Activated T-helper 1 cell treated with anti-CD3 and anti-CD28 coated beads, Interleukin-12 subunit alpha, Interleukin-12 subunit beta, Interleukin-2, Interleukin-4 antibody, amounts not matched to agents 30 ng/mL and 10 ng/mL and 1 ng/mL, durations not matched to agents 14 hours and 24 hours and 36 hours (primary cell): ENCODE data around the gene PMEL. TPM values are rescaled to one million over a fixed set of nuclear protein-coding genes. Genes with fewer than 3 reads are reported as not detected.

Experiments used
- DNase-seq: peaks from one replicate; pipeline ENCODE4 v3.0.0; 2021; ENCODE audit warnings: low spot score
- H3K27ac Mint-ChIP-seq: one replicate; pipeline ENCODE4 v1.8.0; 2021; ENCODE audit warnings: mild to moderate bottlenecking, mixed read lengths
- H3K27me3 Mint-ChIP-seq: one replicate; pipeline ENCODE4 v1.8.0; 2022; ENCODE audit warnings: mild to moderate bottlenecking, moderate library complexity, mixed read lengths; ENCODE audit not compliant: insufficient read depth
- H3K36me3 Mint-ChIP-seq: one replicate; pipeline ENCODE4 v1.8.0; 2021; ENCODE audit warnings: low read depth, mixed read lengths
- H3K4me1 Mint-ChIP-seq: one replicate; pipeline ENCODE4 v1.8.0; 2021; ENCODE audit warnings: low read depth, mixed read lengths
- H3K4me3 Mint-ChIP-seq: one replicate; pipeline ENCODE4 v1.8.0; 2021; ENCODE audit warnings: mild to moderate bottlenecking, moderate library complexity, mixed read lengths
- H3K9me3 Mint-ChIP-seq: one replicate; pipeline ENCODE4 v1.8.0; 2021; ENCODE audit warnings: mixed read lengths
- intact Hi-C: fragments of 100-400 bp; cut with micrococcal nuclease; formaldehyde crosslinking; loops from one replicate; pipeline ENCODE4 v1.15.1; 2024
- total RNA-seq: library from RNA; stranded (reverse); gene quantifications from 2 replicates; pipeline ENCODE4 v1.2.3, GENCODE V29; 2022

PMEL gene
- total RNA-seq, 1 donor from 2014 or later: not detected

DNA sequence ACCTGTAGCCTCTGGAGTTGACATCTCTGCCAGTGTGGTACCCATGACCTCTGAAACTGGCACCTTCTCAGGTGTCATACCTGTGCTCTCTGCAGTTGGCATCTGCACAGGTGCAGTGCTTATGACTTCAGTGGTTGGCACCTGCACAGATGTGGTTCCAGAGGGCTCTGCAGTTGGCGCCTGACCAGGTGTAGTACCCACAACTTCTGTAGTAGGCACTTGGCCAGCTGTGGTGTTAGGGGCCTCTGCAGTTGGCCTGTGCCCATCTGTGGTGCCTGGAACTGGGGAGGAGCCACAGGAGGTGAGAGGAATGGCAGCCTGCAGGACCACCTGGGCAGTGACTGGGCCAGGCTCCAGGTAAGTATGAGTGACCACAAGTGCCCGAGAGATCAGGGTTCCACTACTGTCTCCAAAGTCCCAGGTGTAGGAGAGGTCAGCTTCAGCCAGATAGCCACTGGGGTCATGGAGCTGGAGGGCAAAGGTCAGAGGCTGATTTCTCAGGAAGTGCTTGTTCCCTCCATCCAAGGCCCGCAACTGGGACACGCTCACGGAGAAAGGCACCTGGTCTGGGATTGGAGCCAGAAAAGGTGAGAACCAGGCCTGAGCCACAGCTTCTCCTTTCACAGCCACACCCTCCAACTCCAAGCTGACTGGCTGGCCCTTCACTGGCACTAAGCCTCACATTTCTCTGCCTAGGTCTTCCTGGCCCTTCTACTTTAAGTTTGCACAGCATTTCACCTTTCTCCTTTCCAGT is 8.6 kb downstream of the PMEL start:
- no peak overlapping the region for H3K27ac Mint-ChIP-seq
- H3K4me1 Mint-ChIP-seq: no peaks in the 10 kb centered on the region
- H3K27me3 Mint-ChIP-seq: no peaks in the 10 kb centered on the region
- intact Hi-C loops: no loop called here
- H3K9me3 Mint-ChIP-seq: no peaks in the 10 kb centered on the region
- H3K36me3 Mint-ChIP-seq: peaks cover 33% of the 10 kb centered on the region
- DNase-seq: no peak
- no peak overlapping the region for H3K4me3 Mint-ChIP-seq

DNA sequence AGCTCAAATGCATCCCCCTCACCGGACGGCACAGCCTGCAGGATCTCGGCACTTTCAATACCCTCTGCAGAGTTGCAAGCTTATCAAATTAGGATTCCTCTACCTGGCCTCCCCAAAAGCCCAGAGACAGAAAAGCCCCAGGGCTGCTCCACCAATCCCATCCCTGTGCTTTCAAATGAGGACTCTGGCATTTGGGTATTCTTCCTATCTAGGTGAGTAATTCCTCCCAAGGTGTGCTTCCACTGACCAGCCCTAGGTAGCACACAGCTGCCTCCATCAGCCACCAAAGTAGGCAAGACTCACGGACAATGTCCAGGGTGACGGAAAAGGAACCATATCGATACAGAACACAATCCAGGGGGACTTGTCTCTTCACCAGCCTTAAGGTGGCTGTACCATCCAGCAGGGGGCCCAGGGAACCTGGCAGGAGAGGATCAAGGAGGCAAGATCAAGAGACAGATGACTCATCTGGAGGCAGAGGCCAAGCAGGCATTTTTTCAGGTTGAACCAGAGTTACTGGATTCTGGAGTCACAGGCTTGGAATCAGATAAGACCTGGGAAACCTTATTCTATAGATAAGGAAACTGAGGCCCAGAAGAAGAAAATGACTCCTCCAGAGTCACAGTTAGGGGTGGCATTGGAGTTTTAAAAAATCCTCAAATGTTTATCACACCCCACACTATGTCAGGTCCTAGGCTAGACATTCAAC is 9.9 kb downstream of the PMEL start:
- Mint-ChIP-seq H3K4me1 (no peaks in the 10 kb centered on the region), H3K27ac (peak overlapping the region; percentile 19), H3K4me3 (no peak overlapping the region), H3K9me3 (no peaks in the 10 kb centered on the region), H3K36me3 (peaks cover 47% of the 10 kb centered on the region), H3K27me3 (no peaks in the 10 kb centered on the region)
- intact Hi-C loops: no loop called here
- no peak for DNase-seq

DNA sequence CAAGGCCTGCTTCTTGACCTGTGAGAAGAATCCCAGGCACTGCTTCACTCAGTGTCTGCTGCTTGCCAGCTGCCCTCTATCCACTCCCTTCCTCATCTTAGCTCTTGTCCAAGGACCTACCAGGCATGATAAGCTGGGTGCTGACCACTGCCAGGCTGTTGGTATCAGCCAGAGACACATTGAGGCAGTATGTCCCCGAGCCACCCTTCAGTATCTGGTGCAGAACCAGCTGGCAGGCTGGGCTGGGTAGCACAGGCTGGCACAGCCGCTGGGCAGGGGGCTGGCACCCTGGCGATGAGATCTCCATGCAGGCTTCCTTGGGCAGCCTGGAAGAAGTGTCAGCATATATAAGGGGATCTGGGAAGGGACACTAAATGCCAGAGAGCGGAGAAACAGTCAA is 10.5 kb downstream of the PMEL start:
- H3K27me3 Mint-ChIP-seq: no peaks in the 10 kb centered on the region
- peaks cover 47% of the 10 kb centered on the region for H3K36me3 Mint-ChIP-seq
- DNase-seq: no peak
- H3K27ac Mint-ChIP-seq: no peak overlapping the region
- H3K9me3 Mint-ChIP-seq: no peaks in the 10 kb centered on the region
- no peaks in the 10 kb centered on the region for H3K4me1 Mint-ChIP-seq
- intact Hi-C loops: no loop called here
- H3K4me3 Mint-ChIP-seq: no peak overlapping the region

DNA sequence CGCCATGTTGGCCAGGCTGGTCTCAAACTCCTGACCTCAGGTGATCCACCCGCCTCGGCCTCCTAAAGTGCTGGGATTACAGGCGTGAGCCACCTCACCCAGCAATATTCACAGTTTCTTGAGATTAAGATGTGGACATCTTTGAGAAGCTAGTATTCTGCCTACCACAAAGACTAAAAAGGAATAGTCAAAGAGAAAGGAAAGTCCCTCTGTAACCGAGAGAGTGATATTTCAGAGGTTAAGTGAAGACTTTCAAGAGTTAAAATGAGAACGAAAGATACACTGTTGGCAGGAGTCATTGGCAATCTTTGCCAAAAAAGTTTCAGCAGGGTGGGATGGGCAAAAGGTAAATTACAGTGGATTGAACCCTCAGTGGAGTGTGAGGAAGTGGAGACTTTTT is 19.3 kb downstream of the PMEL start:
- peaks cover 6% of the 10 kb centered on the region for H3K4me1 Mint-ChIP-seq
- no peak for DNase-seq
- H3K36me3 Mint-ChIP-seq: peaks cover 59% of the 10 kb centered on the region
- H3K27ac Mint-ChIP-seq: peak overlapping the region; percentile 75
- H3K4me3 Mint-ChIP-seq: no peak overlapping the region
- intact Hi-C loops: no loop called here
- H3K9me3 Mint-ChIP-seq: no peaks in the 10 kb centered on the region
- H3K27me3 Mint-ChIP-seq: no peaks in the 10 kb centered on the region

DNA sequence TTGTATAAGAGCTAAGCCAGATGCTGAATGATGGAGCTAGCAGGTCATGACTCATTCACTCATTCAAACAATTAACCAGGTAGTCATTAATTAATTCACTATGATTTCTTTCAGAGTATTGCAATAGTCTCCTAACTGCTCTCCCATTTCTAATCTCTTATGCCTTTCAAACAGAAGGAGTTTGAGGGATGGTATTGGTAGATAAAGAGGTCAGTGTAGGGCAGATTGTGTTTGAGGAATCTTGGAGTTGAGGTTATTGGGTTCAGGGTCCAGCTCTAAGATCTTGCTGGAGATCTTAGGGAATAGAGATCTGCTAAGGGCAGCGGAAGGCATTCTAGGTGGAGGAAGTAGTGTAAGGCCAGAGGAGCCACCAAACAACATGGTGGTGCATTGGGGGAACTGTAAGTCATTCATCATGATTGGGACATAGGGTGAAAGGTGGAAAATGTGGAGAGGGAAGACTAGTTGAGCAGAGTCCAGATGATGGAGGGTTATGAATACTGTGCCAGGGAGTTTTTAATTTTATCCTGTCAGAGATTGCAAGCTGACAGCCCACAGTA is 23.2 kb downstream of the PMEL start:
- peak overlapping the region; percentile 14 for H3K27ac Mint-ChIP-seq
- H3K4me3 Mint-ChIP-seq: no peak overlapping the region
- no peaks in the 10 kb centered on the region for H3K27me3 Mint-ChIP-seq
- H3K36me3 Mint-ChIP-seq: peaks cover 76% of the 10 kb centered on the region
- no peaks in the 10 kb centered on the region for H3K9me3 Mint-ChIP-seq
- peaks cover 37% of the 10 kb centered on the region for H3K4me1 Mint-ChIP-seq
- intact Hi-C loops: no loop called here
- DNase-seq: no peak

DNA sequence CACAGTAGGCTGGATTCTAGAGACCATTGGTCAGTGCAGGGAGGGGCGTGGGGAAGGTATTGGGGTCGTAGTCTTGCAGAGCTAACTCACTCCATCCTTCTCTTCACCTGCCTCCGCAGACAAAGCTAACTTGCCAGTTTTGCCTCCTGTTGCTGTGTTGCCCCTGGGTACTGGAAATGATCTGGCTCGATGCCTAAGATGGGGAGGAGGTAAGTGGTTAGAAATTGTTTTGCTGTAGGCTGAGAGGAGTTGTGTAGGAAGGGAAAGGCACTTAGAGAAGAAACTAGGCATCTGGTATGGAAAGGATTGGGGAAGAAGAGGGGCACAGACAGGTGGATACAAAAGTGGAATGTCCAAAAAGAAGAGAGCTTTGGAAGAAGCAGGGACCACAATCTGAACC is 23.8 kb downstream of the PMEL start:
- intact Hi-C loops: no loop called here
- H3K36me3 Mint-ChIP-seq: peaks cover 77% of the 10 kb centered on the region
- H3K4me3 Mint-ChIP-seq: no peak overlapping the region
- peak overlapping the region; percentile 16 for H3K27ac Mint-ChIP-seq
- H3K9me3 Mint-ChIP-seq: no peaks in the 10 kb centered on the region
- no peaks in the 10 kb centered on the region for H3K27me3 Mint-ChIP-seq
- peaks cover 43% of the 10 kb centered on the region for H3K4me1 Mint-ChIP-seq
- no peak for DNase-seq

DNA sequence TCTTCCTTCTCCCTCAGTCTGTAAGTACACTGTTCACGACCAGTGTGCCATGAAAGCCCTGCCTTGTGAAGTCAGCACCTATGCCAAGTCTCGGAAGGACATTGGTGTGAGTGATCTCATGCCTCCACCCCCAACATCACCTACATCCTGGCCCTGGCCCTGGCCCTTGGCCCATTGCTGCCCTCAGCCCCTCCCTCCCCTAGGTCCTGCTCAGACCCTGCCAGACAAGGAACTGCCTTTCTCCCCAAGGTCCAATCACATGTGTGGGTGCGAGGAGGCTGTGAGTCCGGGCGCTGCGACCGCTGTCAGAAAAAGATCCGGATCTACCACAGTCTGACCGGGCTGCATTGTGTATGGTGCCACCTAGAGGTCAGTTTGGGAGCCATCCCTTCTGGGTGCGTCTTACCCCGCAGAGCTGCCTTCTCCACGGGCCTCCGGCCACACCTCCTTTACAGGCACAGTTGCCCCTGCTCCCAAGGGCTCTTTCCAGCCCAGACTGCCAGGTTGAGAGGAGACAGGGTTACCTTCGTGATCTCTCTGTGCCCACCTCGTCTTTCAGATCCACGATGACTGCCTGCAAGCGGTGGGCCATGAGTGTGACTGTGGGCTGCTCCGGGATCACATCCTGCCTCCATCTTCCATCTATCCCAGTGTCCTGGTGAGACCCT is 25.6 kb downstream of the PMEL start:
- peak overlapping the region; percentile 18 for H3K27ac Mint-ChIP-seq
- H3K27me3 Mint-ChIP-seq: no peaks in the 10 kb centered on the region
- peaks cover 83% of the 10 kb centered on the region for H3K36me3 Mint-ChIP-seq
- peaks cover 56% of the 10 kb centered on the region for H3K4me1 Mint-ChIP-seq
- H3K9me3 Mint-ChIP-seq: no peaks in the 10 kb centered on the region
- intact Hi-C loops: loop anchor here (1.0 kb wide), 5 partner anchors 9 to 202 kb away; partner anchors contain the start of genes DGKA, GDF11, ORMDL2 and PYM1
- DNase-seq: peak; percentile 76
- peak overlapping the region; percentile 9 for H3K4me3 Mint-ChIP-seq

DNA sequence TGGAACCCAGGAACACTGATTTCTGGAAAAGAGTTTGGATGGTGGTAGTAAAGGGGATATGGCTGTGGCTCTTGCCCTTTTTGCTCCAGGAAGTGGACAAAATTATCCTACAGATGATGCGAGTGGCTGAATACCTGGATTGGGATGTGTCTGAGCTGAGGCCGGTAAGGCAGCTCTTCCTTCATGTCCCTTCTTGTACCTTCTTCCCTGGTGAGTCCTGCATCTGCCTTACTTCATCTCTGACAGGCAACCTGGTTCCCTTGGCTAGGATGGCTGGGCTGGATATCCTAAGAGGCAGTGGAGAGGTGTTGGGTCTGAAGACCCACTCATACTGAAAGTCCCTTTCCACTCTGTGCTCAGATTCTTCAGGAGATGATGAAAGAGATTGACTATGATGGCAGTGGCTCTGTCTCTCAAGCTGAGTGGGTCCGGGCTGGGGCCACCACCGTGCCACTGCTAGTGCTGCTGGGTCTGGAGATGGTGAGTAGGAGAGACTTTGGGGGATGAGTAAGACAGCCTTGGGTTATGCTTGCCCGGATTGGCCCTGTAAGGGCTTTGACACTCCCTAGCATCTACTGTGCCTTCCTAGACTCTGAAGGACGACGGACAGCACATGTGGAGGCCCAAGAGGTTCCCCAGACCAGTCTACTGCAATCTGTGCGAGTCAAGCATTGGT is 26.9 kb downstream of the PMEL start:
- Mint-ChIP-seq H3K36me3 (peaks cover 84% of the 10 kb centered on the region), H3K27me3 (no peaks in the 10 kb centered on the region), H3K27ac (peak overlapping the region; percentile 81), H3K4me1 (peaks cover 68% of the 10 kb centered on the region), H3K4me3 (peak overlapping the region; percentile 46), H3K9me3 (no peaks in the 10 kb centered on the region)
- no peak for DNase-seq
- intact Hi-C loops: loop anchor here (10.0 kb wide), 1 partner anchor 1654 kb away; the partner anchor contains the start of genes CBX5 and HNRNPA1

DNA sequence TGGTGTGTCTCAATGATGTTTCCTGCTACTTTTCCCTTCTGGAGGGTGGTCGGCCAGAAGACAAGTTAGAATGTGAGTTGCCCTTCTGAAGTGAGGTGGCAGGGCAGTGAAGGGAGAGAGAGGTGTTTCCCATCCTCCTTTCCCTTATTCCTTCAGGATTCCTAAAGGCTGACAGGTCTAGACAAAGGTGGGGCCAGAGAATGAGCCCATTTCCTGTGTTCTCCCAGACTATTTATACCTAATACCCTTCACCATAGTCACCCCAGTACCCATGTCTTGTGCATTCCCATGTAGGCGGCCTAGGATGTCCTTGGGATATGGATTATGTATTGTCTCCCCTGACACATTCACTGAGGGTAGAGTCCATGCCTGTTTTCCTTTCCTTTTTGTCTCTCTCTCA is 27.9 kb downstream of the PMEL start:
- intact Hi-C loops: loop anchor here (10.0 kb wide), 1 partner anchor 1653 kb away; the partner anchor contains the start of genes CBX5 and HNRNPA1
- peaks cover 80% of the 10 kb centered on the region for H3K36me3 Mint-ChIP-seq
- H3K4me3 Mint-ChIP-seq: no peak overlapping the region
- H3K4me1 Mint-ChIP-seq: peaks cover 78% of the 10 kb centered on the region
- H3K27me3 Mint-ChIP-seq: no peaks in the 10 kb centered on the region
- H3K9me3 Mint-ChIP-seq: no peaks in the 10 kb centered on the region
- H3K27ac Mint-ChIP-seq: peak overlapping the region; percentile 81
- no peak for DNase-seq

DNA sequence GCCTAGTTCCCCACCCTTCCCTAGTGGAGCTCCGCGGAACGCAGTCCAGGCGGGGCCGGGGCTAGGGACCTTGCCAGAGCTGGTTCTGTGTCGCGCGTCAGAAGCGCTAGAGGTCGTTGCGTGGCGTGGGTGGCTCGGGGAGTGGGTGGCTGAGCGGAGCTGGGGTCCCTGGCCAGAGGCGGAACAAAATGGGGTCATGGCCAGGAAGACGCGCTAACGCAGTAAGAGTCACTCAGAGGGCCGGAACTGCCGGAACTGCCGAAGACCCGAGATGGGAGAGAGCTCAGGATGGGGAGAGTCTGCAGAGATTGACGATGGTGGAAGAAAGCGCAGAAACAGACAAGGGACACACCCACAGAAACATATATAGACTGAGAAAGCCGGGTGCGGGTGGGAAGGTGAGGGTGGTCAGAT is 30.1 kb downstream of the PMEL start:
- Mint-ChIP-seq H3K36me3 (peaks cover 71% of the 10 kb centered on the region), H3K4me3 (peak overlapping the region; percentile 99), H3K9me3 (no peaks in the 10 kb centered on the region), H3K4me1 (peaks cover 84% of the 10 kb centered on the region), H3K27me3 (no peaks in the 10 kb centered on the region), H3K27ac (peak overlapping the region; percentile 95)
- intact Hi-C loops: loop anchor here (10.0 kb wide), 1 partner anchor 1651 kb away; the partner anchor contains the start of genes CBX5 and HNRNPA1
- DNase-seq: no peak

DNA sequence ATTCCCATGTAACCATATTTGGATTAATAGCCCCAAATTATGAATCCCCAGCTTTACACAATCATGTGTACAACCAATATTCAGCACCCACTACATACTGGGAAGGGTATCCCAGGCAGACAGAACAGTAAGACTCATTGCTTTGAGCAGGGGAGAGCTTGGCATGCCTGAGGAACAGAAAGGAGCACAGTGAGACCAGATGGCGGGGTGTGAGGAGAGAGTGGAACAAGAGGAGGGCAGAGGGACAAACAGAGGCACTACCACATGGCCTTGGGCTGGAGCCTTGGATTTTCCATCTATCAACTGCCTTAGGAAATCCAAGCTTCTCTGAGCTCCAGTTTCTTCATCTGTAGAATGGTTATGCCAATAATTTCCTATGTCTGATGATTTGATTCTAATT is 31.1 kb downstream of the PMEL start:
- intact Hi-C loops: loop anchor here (5.0 to 10.0 kb wide), 3 partner anchors 288 to 1650 kb away; partner anchors contain the start of genes CBX5, HNRNPA1, NABP2 and NEMP1
- no peaks in the 10 kb centered on the region for H3K9me3 Mint-ChIP-seq
- H3K27ac Mint-ChIP-seq: peak overlapping the region; percentile 95

More for the DNA sequence above, 31.1 kb downstream of the PMEL start:
- H3K4me1 Mint-ChIP-seq: peaks cover 84% of the 10 kb centered on the region
- DNase-seq: no peak
- H3K4me3 Mint-ChIP-seq: peak overlapping the region; percentile 99
- no peaks in the 10 kb centered on the region for H3K27me3 Mint-ChIP-seq
- peaks cover 62% of the 10 kb centered on the region for H3K36me3 Mint-ChIP-seq
